ENCODE results near the gene CADPS2. TPM values are rescaled to one million over a fixed set of nuclear protein-coding genes. Genes with fewer than 3 reads are reported as not detected.

Gene CADPS2
- total and polyA plus RNA-seq, 2 donors (not counting 3 experiments of a cell fraction or from before 2014, with no cell fraction given), result 9.5 to 22.6 TPM

DNA sequence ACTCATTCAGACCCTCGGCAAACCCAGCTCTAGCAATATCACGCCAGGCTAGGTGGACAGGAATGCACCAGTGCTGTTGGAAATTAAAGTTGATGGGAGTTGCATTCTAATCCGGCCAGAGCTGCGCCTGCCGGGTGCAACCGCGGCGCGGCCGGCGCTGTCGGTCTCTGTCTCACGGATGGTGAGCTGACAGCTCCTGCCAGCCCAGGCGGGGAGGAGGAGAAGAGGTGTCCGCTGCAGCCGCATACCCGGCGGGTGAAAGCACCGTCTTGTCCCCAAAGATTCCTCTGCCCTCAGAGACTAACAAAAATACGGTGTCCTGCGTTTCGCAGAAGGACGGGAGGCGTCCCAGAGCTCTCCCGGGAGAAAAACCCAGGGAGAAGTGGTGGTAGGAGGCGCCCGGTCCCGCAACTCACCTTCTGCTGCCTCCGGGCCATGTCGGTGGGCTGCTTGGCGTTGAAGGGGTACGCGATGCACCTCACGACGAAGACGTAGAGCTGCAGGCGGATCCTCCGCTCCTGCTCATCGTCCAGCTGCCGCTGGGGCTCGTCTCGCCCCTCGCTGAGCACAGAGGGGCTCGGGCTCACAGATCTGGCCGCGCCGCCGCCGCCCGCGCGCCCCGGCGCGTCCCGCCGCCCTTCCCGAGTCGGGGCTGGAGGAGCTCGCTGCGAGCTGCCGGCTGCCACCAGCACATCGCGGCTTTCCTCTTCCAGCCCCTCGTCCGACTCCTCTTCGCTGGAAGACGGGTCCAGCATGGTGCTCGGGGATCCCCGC lies 490 bp downstream of the CADPS2 start:
- DNase-seq (ENCODE audit: low read depth, low spot score), result peak; percentile 66
- peak overlapping the region; percentile 85 for H3K9ac ChIP-seq (replicated peaks; ENCODE audit: extremely low read depth, insufficient read depth, low read length)
- peak overlapping the region; percentile 96 for H3K4me2 ChIP-seq (ENCODE audit: insufficient read depth, low read length)
- dilution Hi-C loops (cut with MboI; ENCODE audit: extremely low pct_ligation_motif_present, low sequenced_read_pairs) (no loop called here), intact Hi-C loops (cut with micrococcal nuclease) (loop anchor here (1.0 to 10.0 kb wide), 9 partner anchors 41 to 748 kb away; no protein-coding TSS in a partner anchor)
- no peak for FAIRE-seq
- peaks cover 28% of the 10 kb centered on the region for H3K4me1 ChIP-seq (ENCODE audit: control insufficient read depth, extremely low read depth, insufficient read depth, low read length)
- TF ChIP-seq FOS (IDR thresholded peaks at IDR 0.05; ENCODE audit: borderline replicate concordance, insufficient read depth, low read length) (no peak), POLR2A (IDR thresholded peaks at IDR 0.05; ENCODE audit: low read depth, low read length) (no peak)
- TF ChIP-seq, protein P1, sequence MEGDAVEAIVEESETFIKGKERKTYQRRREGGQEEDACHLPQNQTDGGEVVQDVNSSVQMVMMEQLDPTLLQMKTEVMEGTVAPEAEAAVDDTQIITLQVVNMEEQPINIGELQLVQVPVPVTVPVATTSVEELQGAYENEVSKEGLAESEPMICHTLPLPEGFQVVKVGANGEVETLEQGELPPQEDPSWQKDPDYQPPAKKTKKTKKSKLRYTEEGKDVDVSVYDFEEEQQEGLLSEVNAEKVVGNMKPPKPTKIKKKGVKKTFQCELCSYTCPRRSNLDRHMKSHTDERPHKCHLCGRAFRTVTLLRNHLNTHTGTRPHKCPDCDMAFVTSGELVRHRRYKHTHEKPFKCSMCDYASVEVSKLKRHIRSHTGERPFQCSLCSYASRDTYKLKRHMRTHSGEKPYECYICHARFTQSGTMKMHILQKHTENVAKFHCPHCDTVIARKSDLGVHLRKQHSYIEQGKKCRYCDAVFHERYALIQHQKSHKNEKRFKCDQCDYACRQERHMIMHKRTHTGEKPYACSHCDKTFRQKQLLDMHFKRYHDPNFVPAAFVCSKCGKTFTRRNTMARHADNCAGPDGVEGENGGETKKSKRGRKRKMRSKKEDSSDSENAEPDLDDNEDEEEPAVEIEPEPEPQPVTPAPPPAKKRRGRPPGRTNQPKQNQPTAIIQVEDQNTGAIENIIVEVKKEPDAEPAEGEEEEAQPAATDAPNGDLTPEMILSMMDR (IDR thresholded peaks at IDR 0.05; ENCODE audit: extremely low read depth in 1 of 2, insufficient read depth in 1 of 2, low read depth in 1 of 2, low read length in 2 of 2), result peak in 1 of 2 donors; percentile 12
- no peaks in the 10 kb centered on the region for H3K9me3 ChIP-seq (replicated peaks; ENCODE audit: control insufficient read depth, insufficient read depth, low read length)
- no peaks in the 10 kb centered on the region for H3K36me3 ChIP-seq (ENCODE audit: control insufficient read depth in 2 of 2, extremely low read depth in 1 of 2, insufficient read depth in 2 of 2, low read length in 2 of 2)
- BruUV-seq (replicated peaks), result no TSS peak
- no peaks in the 10 kb centered on the region for H3K9me1 ChIP-seq (replicated peaks; ENCODE audit: control insufficient read depth, extremely low read depth, insufficient read depth, low read length)
- ChIA-PET POLR2A (interaction anchor here (1.6 kb wide), 1 partner anchor 83 kb away, joined by 8 read pairs; no protein-coding TSS in a partner anchor), CTCF (interaction anchor here (0.8 to 5.9 kb wide), 13 partner anchors 12 to 335 kb away, joined by 3 to 70 read pairs (median 3); no protein-coding TSS in a partner anchor)
- peak overlapping the region; percentile 51 to 92 (median 70) for H3K4me3 ChIP-seq (replicated peaks in 1 of 3; ENCODE audit: insufficient read depth in 1 of 3, low read depth in 1 of 3, low read length in 3 of 3)
- H3K27ac ChIP-seq (ENCODE audit: insufficient read depth, low read depth, low read length), result peak overlapping the region; percentile 66
- H3K79me2 ChIP-seq (ENCODE audit: control insufficient read depth, insufficient read depth, low read length), result peaks cover 2% of the 10 kb centered on the region
- peak overlapping the region; percentile 88 for H2AFZ ChIP-seq (ENCODE audit: low read depth, low read length)
- H4K20me1 ChIP-seq (replicated peaks; ENCODE audit: control insufficient read depth, extremely low read depth, insufficient read depth, low read length), result no peaks in the 10 kb centered on the region
- H3K27me3 ChIP-seq (ENCODE audit: control insufficient read depth in 2 of 2, insufficient read depth in 2 of 2, low read length in 2 of 2), result no peaks in the 10 kb centered on the region

- H3K27ac ChIP-seq (ENCODE audit: insufficient read depth, low read depth, low read length), result no peak overlapping the region
- BruUV-seq (replicated peaks), result no TSS peak
- H3K36me3 ChIP-seq (ENCODE audit: control insufficient read depth in 2 of 2, extremely low read depth in 1 of 2, insufficient read depth in 2 of 2, low read length in 2 of 2), result no peaks in the 10 kb centered on the region
- ChIA-PET POLR2A (no interaction called here), CTCF (interaction anchor here (5.9 kb wide), 1 partner anchor 81 kb away, joined by 70 read pairs; no protein-coding TSS in a partner anchor)
- no peak overlapping the region for H3K9ac ChIP-seq (replicated peaks; ENCODE audit: extremely low read depth, insufficient read depth, low read length)
- DNase-seq (ENCODE audit: low read depth, low spot score), result no peak
- H3K9me3 ChIP-seq (replicated peaks; ENCODE audit: control insufficient read depth, insufficient read depth, low read length), result no peaks in the 10 kb centered on the region
- peaks cover 2% of the 10 kb centered on the region for H3K79me2 ChIP-seq (ENCODE audit: control insufficient read depth, insufficient read depth, low read length)
- TF ChIP-seq, protein P1 (IDR thresholded peaks at IDR 0.05; ENCODE audit: extremely low read depth in 1 of 2, insufficient read depth in 1 of 2, low read depth in 1 of 2, low read length in 2 of 2), result no peak
- TF ChIP-seq, protein P2, sequence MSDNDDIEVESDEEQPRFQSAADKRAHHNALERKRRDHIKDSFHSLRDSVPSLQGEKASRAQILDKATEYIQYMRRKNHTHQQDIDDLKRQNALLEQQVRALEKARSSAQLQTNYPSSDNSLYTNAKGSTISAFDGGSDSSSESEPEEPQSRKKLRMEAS (IDR thresholded peaks at IDR 0.05; ENCODE audit: insufficient read depth, insufficient read length), result no peak
- TF ChIP-seq POLR2AphosphoS5 (IDR thresholded peaks at IDR 0.05; ENCODE audit: insufficient read depth, low read depth, low read length) (no peak), MYC (IDR thresholded peaks at IDR 0.05; ENCODE audit: low read depth, low read length) (no peak), POLR2A (IDR thresholded peaks at IDR 0.05; ENCODE audit: low read depth, low read length) (no peak), EZH2 (IDR thresholded peaks at IDR 0.05; ENCODE audit: borderline replicate concordance, low read depth, low read length, severe bottlenecking) (no peak), FOS (IDR thresholded peaks at IDR 0.05; ENCODE audit: borderline replicate concordance, insufficient read depth, low read length) (no peak), GATA2 (IDR thresholded peaks at IDR 0.05; ENCODE audit: insufficient read depth, insufficient read length, low read depth, low read length) (no peak), JUN (IDR thresholded peaks at IDR 0.05; ENCODE audit: borderline replicate concordance, insufficient read depth, insufficient read length, low read depth) (no peak)
- H3K4me1 ChIP-seq (ENCODE audit: control insufficient read depth, extremely low read depth, insufficient read depth, low read length), result peaks cover 32% of the 10 kb centered on the region
- dilution Hi-C loops (cut with MboI; ENCODE audit: extremely low pct_ligation_motif_present, low sequenced_read_pairs), result no loop called here
- no peaks in the 10 kb centered on the region for H4K20me1 ChIP-seq (replicated peaks; ENCODE audit: control insufficient read depth, extremely low read depth, insufficient read depth, low read length)
- FAIRE-seq, result peak; percentile 65
- H2AFZ ChIP-seq (ENCODE audit: low read depth, low read length), result no peak overlapping the region
- peak overlapping the region; percentile 96 for H3K4me2 ChIP-seq (ENCODE audit: insufficient read depth, low read length)
- intact Hi-C loops (cut with micrococcal nuclease), result loop anchor here (10.0 kb wide), 1 partner anchor 229 kb away; no protein-coding TSS in a partner anchor
- no peak overlapping the region for H3K4me3 ChIP-seq (replicated peaks in 1 of 3; ENCODE audit: insufficient read depth in 1 of 3, low read depth in 1 of 3, low read length in 3 of 3)
- H3K27me3 ChIP-seq (ENCODE audit: control insufficient read depth in 2 of 2, insufficient read depth in 2 of 2, low read length in 2 of 2), result no peaks in the 10 kb centered on the region
- no peaks in the 10 kb centered on the region for H3K9me1 ChIP-seq (replicated peaks; ENCODE audit: control insufficient read depth, extremely low read depth, insufficient read depth, low read length)
Measured at GRCh38 chr7:122884186-122884585, 2.1 kb downstream of the CADPS2 start.
